HEK293T (cell line): ENCODE measurements around the gene CADPS2.

Experiments used
- CTCF ChIA-PET: fragments of 350-600 bp; formaldehyde crosslinking; extraction: SDS; loops from one replicate; lab custom pipeline; 2021; ENCODE audit warnings: antibody characterized with exemption, inconsistent platforms; lab: Yijun Ruan, JAX
- POLR2A ChIA-PET: fragments of 350-600 bp; formaldehyde crosslinking; extraction: SDS; loops from one replicate; lab custom pipeline; 2020; ENCODE audit warnings: antibody characterized with exemption, inconsistent platforms; lab: Yijun Ruan, JAX
- DNase-seq: peaks from one replicate; pipeline ENCODE4 v3.0.0; 2012; ENCODE audit warnings: mixed read lengths; ENCODE audit errors: extremely low spot score
- ARNT ChIP-seq: fragments of 450-650 bp; IDR thresholded peaks from 2 replicates; pipeline ENCODE4 v1.6.1; 2017; ENCODE audit warnings: mild to moderate bottlenecking
- BHLHE40 ChIP-seq: fragments of 450-650 bp; IDR thresholded peaks from 2 replicates; pipeline ENCODE4 v1.6.1; 2016; ENCODE audit warnings: mild to moderate bottlenecking, moderate library complexity, borderline replicate concordance
- CTBP1 ChIP-seq: fragments of 450-650 bp; IDR thresholded peaks from 2 replicates; pipeline ENCODE4 v1.6.1; 2016; ENCODE audit warnings: borderline replicate concordance
- ELF4 ChIP-seq: fragments of 450-650 bp; IDR thresholded peaks from 2 replicates; pipeline ENCODE4 v1.6.1; 2017; ENCODE audit warnings: antibody characterized with exemption
- FOXA1 ChIP-seq: fragments of 450-650 bp; IDR thresholded peaks from 2 replicates; pipeline ENCODE4 v1.6.1; 2016; ENCODE audit warnings: mild to moderate bottlenecking
- FOXK2 ChIP-seq: fragments of 450-650 bp; IDR thresholded peaks from 2 replicates; pipeline ENCODE4 v1.6.1; 2016; ENCODE audit warnings: mild to moderate bottlenecking
- FOXM1 ChIP-seq: fragments of 450-650 bp; IDR thresholded peaks from 2 replicates; pipeline ENCODE4 v1.6.1; 2017; ENCODE audit warnings: mild to moderate bottlenecking, borderline replicate concordance
- HDGF ChIP-seq: fragments of 450-650 bp; IDR thresholded peaks from 2 replicates; pipeline ENCODE4 v1.6.1; 2017; ENCODE audit warnings: antibody characterized with exemption, borderline replicate concordance
- L3MBTL2 ChIP-seq: fragments of 450-650 bp; conservative IDR thresholded peaks from 2 replicates; pipeline ENCODE4 v1.6.1; 2016; ENCODE audit warnings: mild to moderate bottlenecking
- LEF1 ChIP-seq: fragments of 450-650 bp; IDR thresholded peaks from 2 replicates; pipeline ENCODE4 v1.6.1; 2017; ENCODE audit warnings: mild to moderate bottlenecking, borderline replicate concordance
- NFRKB ChIP-seq: fragments of 450-650 bp; IDR thresholded peaks from 2 replicates; pipeline ENCODE4 v1.6.1; 2016; ENCODE audit warnings: mild to moderate bottlenecking, moderate library complexity
- PKNOX1 ChIP-seq: fragments of 450-650 bp; IDR thresholded peaks from 2 replicates; pipeline ENCODE4 v1.6.1; 2016
- SP1 ChIP-seq: fragments of 450-650 bp; IDR thresholded peaks from 2 replicates; pipeline ENCODE4 v1.6.1; 2017
- SUZ12 ChIP-seq: fragments of 450-650 bp; IDR thresholded peaks from 2 replicates; pipeline ENCODE4 v1.6.1; 2016; ENCODE audit warnings: mild to moderate bottlenecking
- TARDBP ChIP-seq: fragments of 450-650 bp; IDR thresholded peaks from 2 replicates; pipeline ENCODE4 v1.6.1; 2016
- ZNF384 ChIP-seq: fragments of 450-650 bp; IDR thresholded peaks from 2 replicates; pipeline ENCODE4 v1.6.1; 2016

CADPS2 gene

GRCh38 chr7:122626785-122627184, 259.5 kb downstream of the CADPS2 start:
- ChIA-PET POLR2A (no interaction called here), CTCF (no interaction called here)
- DNase-seq: no peak

DNA sequence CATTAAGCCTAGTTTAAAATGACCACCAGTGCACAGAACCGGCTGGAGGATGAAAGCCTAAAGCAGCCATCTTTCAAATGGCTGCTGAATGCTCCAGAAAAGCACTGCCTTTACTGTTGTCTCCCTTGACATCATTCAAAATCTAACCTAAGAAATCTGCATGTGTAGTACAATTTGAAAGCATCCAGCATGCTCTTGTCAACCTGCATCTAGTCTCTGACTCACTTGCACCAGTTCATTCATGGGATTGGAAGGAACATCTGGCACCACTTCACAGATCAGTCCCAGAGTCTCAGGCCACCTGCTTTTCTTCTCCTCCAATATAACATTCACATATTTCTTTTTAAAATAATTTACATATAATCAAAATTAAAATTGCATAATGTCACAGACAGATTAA, 263.6 kb downstream of the CADPS2 start:
- no peak for DNase-seq
- no peak for TF ChIP-seq FOXM1
- no peak for TF ChIP-seq ELF4
- TF ChIP-seq SP1: no peak
- TF ChIP-seq FOXA1: no peak
- no peak for TF ChIP-seq ZNF384
- TF ChIP-seq L3MBTL2: no peak
- TF ChIP-seq ARNT: no peak
- no peak for TF ChIP-seq BHLHE40
- no peak for TF ChIP-seq SUZ12
- no peak for TF ChIP-seq LEF1
- no peak for TF ChIP-seq TARDBP
- ChIA-PET POLR2A (no interaction called here), CTCF (no interaction called here)

More at GRCh38 chr7:122626785-122627184, 259.5 kb downstream of the CADPS2 start:
- TF ChIP-seq FOXK2: no peak
- no peak for TF ChIP-seq NFRKB
- TF ChIP-seq SP1: no peak
- TF ChIP-seq TARDBP: no peak
- TF ChIP-seq FOXM1: no peak
- no peak for TF ChIP-seq ARNT
- TF ChIP-seq CTBP1: no peak

DNA sequence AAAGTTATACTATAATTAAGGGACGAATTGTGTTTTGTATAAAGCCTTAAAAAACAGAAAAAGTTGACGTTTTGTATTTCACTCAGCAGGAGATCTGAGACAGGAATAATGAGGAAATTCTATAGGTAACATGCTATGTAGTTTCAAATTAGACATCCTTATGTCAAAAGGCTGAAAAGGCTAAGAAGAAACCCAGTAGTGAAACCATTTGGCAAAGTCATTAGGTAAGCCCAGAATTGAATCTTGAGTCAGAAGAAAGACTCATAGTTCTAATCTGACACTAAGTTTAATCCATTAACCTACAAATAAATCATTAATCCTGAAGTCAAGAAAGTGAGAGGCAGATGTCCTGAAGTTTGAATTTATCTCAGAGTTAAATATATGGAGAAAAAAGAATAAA, 266.6 kb downstream of the CADPS2 start:
- DNase-seq: no peak
- POLR2A ChIA-PET: no interaction called here
- TF ChIP-seq CTBP1 (no peak), NFRKB (no peak), TARDBP (no peak), HDGF (no peak), FOXM1 (no peak), FOXA1 (no peak), SUZ12 (no peak), ZNF384 (no peak), ARNT (no peak), FOXK2 (no peak), BHLHE40 (no peak), PKNOX1 (no peak), SP1 (no peak), ELF4 (no peak), L3MBTL2 (no peak), LEF1 (no peak)
- CTCF ChIA-PET: no interaction called here

DNA sequence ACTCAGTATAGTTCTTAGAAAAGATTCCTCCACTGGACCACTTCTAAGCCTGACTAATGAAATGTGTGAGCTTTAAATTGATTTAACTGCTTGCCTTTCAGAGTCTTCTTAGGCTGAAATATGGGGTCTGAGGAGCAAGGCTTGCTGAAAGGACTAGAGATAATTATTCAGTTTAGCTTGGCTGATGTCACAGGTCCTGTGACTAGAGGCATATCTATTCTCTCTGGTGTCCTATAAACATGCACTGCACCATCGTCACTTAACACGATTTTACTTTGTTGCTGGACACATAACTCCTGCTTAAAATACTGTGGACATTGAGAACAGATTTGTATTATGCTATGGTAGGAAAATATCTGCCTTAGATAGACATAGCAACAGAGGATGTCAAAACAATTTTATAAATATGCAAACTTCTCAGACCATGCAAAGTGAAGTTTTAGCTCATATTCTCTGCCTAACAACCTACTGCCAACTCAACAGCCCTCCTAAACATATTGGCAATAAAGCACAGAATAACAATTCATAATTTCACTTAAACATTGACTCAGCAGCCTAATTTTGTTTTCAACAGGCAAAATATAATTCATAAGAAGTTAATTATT, 267.6 kb downstream of the CADPS2 start:
- ChIA-PET CTCF (no interaction called here), POLR2A (interaction anchor here (1.0 kb wide), 1 partner anchor 12 kb away, joined by 3 read pairs; no protein-coding TSS in a partner anchor)
- DNase-seq: peak; percentile 10
- no peak for TF ChIP-seq SUZ12
- TF ChIP-seq LEF1: no peak
- no peak for TF ChIP-seq NFRKB
- TF ChIP-seq HDGF: no peak
- TF ChIP-seq SP1: no peak
- TF ChIP-seq ELF4: no peak

DNA sequence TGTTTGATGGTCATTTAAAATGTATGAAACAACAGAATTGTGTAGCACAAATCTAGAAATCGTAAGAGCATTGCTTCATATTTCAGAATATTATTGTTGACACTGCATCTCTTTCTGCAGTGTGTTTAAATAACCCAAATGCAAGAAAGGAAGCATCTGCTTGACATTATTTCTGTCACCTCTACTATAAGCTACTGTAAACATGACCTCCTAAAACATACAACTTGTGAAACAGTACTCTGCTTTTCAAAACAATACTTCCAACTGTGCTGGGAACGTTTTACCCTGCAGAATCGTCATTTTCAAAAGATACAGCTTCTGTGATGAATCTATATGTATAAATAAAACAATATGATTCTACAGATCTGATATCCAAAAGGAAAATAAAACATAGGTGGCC, 269.3 kb downstream of the CADPS2 start:
- CTCF ChIA-PET: no interaction called here
- no peak for DNase-seq
- TF ChIP-seq HDGF (no peak), SUZ12 (no peak), LEF1 (no peak), CTBP1 (no peak), ELF4 (no peak), FOXM1 (no peak), BHLHE40 (no peak)
- POLR2A ChIA-PET: no interaction called here

GRCh38 chr7:122605929-122606328, 280.3 kb downstream of the CADPS2 start:
- POLR2A ChIA-PET: no interaction called here
- DNase-seq: no peak
- CTCF ChIA-PET: no interaction called here
- TF ChIP-seq ZNF384 (no peak), LEF1 (no peak), ARNT (no peak), FOXK2 (no peak), NFRKB (no peak), FOXM1 (no peak), FOXA1 (no peak), SUZ12 (no peak), L3MBTL2 (no peak), TARDBP (no peak), HDGF (no peak)

GRCh38 chr7:122604251-122604650, 282.0 kb downstream of the CADPS2 start:
- ChIA-PET CTCF (no interaction called here), POLR2A (no interaction called here)
- no peak for TF ChIP-seq FOXK2
- no peak for TF ChIP-seq SP1
- no peak for TF ChIP-seq ZNF384
- TF ChIP-seq HDGF: no peak
- TF ChIP-seq FOXA1: no peak
- TF ChIP-seq LEF1: no peak
- TF ChIP-seq TARDBP: no peak
- no peak for TF ChIP-seq SUZ12
- no peak for TF ChIP-seq BHLHE40
- no peak for TF ChIP-seq CTBP1
- no peak for TF ChIP-seq ELF4
- TF ChIP-seq L3MBTL2: no peak
- no peak for DNase-seq
